Keratinocyte (primary cell): ENCODE results near the gene ENOSF1.

Experiments used
- EZH2 ChIP-seq: IDR thresholded peaks from one replicate; pipeline ENCODE4 v1.6.1; 2012; ENCODE audit warnings: inconsistent platforms, mild to moderate bottlenecking, low read length, moderate library complexity
- TF ChIP-seq, protein P1 (sequence below), 3 experiments: IDR thresholded peaks in 1 of 3; conservative IDR thresholded peaks in 1 of 3; optimal IDR thresholded peaks in 1 of 3; 2 replicates in 2 of 3; 3 replicates in 1 of 3; pipeline versions ENCODE3 to v1.5.1; 2011; ENCODE audit warnings: low read length in 3 of 3, mild to moderate bottlenecking in 3 of 3, moderate library complexity in 2 of 3, control low read depth in 1 of 3, inconsistent platforms in 1 of 3; ENCODE audit not compliant: insufficient read depth in 2 of 3; ENCODE audit errors: extremely low read depth in 1 of 3

DNA sequence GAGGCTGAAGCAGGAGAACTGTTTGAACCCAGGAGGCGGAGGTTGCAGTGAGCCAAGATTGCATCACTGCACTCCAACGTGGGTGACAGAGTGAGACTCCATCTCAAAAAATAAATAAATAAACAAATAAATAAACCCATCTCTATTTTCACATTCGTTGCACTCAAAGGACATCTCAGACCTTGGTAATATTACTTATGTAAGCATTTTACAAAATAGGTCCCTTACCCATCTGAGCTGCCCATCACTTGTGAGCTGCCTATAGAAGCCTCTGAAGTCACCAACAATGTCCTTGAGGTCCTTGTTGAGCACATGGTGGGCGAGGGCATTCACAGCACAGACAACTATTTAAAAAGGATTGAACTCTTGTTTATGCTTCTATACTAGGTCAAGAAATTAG lies 15.4 kb downstream of the ENOSF1 start:
- TF ChIP-seq, protein P1, sequence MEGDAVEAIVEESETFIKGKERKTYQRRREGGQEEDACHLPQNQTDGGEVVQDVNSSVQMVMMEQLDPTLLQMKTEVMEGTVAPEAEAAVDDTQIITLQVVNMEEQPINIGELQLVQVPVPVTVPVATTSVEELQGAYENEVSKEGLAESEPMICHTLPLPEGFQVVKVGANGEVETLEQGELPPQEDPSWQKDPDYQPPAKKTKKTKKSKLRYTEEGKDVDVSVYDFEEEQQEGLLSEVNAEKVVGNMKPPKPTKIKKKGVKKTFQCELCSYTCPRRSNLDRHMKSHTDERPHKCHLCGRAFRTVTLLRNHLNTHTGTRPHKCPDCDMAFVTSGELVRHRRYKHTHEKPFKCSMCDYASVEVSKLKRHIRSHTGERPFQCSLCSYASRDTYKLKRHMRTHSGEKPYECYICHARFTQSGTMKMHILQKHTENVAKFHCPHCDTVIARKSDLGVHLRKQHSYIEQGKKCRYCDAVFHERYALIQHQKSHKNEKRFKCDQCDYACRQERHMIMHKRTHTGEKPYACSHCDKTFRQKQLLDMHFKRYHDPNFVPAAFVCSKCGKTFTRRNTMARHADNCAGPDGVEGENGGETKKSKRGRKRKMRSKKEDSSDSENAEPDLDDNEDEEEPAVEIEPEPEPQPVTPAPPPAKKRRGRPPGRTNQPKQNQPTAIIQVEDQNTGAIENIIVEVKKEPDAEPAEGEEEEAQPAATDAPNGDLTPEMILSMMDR (optimal IDR thresholded peaks at IDR 0.05 in 1 of 3, IDR thresholded peaks at IDR 0.05 in 1 of 3, conservative IDR thresholded peaks at IDR 0.05 in 1 of 3; ENCODE audit: extremely low read depth in 1 of 3, insufficient read depth in 2 of 3, low read length in 3 of 3), result no peak
- TF ChIP-seq EZH2, result no peak
